Stimulated activated CD4-positive, alpha-beta T cell treated with anti-CD3 and anti-CD28 coated beads, Interleukin-2, amount 100 ng/mL, for 48 hours (primary cell): ENCODE measurements around the gene STK38.

Source experiments
- DNase-seq, 2 donors: peaks; one replicate each; pipeline ENCODE4 v3.0.0-alpha.2; 2020

STK38 gene

DNA sequence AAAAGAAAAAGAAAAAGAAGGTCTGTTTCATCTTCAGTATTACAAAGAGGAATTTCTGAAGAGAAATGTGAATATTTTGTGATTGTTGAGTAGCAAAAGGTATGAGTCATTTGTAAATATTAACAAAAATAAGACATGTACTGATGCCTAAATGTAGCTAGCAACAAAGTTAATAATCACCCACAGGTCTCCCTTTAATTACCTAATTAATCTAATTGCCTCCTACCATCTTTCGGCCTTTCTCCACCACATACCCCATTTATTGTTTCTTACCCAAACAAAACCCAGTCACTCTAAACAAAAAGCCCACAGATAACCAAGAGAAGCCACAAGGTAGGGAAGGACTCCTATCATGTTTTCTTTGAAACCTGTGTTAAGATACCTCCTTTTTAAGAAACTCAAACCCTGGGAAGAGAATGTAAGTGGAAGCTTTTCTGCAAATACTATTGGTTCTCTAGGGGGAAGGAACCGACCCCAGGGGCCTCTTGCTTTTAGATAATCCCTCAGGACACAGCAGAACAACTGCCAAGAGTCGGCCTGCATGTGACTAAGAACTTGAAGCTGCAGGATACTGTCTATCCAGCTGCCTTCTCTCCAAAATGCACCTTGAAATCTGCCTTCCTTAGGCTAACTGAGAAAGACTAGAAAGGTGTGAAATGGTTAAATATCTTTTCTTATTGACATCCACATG, 16.1 kb upstream of the STK38 start:
- DNase-seq = no peak

GRCh38 chr6:36560822-36561221, 13.5 kb upstream of the STK38 start:
- DNase-seq = no peak

DNA sequence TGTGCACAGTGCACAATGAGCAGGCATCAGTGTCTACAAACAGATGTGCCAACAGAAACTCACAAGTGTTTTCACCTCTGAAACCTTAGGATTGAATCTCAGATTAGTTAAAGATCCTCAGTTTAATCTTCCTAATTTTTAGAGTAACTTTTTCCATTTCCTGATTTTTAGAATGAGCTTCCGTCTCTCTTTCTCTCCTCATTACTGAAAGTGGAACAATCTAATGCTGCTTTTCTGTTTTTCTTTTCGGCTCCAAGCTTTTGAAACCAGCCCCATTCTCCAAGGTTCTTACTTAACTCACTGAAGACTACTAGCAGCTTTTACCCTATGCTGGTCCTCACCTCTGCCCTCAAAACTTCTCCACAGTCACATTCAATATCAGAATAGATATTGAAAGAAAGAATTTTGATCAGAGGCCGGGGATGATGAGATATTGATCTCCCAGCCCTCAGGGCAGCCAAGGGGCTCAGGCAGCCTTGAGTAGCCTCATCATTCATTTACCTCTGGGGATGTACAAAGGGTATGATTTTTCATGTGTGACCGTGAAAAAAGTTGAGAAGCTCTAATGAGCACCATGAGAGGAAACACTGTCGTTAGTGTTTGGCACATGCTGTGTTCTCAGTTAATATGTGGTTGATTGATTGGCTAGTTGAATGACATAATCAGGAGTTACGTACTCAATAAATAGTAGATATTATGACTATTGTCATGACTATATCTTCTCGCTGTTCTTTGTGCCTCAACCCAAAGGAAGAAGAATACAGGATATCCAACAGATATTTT, 11.9 kb upstream of the STK38 start:
- no peak for DNase-seq

- DNase-seq = no peak
These were observed 9.0 kb upstream of the STK38 start for GRCh38 chr6:36556281-36556680.

GRCh38 chr6:36555750-36556252, 8.5 kb upstream of the STK38 start:
- DNase-seq = no peak

GRCh38 chr6:36550473-36551000, 3.3 kb upstream of the STK38 start:
- DNase-seq = no peak

DNA sequence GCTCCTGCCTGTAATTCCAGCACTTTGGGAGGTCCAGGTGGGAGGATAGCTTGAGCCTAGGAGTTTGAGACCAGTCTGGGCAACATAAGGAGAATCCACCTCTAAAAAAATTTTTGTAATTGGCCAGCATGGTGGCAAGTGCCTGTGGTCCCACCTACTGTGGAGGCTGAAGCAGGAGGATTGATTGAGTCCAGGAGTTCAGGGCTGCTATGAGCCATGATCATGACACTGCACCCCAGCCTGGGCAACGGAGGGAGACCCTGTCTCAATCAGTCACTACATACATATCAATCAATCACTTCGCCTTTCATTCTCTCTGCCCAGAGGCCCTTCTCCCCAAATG, 1.1 kb upstream of the STK38 start:
- no peak for DNase-seq

DNA sequence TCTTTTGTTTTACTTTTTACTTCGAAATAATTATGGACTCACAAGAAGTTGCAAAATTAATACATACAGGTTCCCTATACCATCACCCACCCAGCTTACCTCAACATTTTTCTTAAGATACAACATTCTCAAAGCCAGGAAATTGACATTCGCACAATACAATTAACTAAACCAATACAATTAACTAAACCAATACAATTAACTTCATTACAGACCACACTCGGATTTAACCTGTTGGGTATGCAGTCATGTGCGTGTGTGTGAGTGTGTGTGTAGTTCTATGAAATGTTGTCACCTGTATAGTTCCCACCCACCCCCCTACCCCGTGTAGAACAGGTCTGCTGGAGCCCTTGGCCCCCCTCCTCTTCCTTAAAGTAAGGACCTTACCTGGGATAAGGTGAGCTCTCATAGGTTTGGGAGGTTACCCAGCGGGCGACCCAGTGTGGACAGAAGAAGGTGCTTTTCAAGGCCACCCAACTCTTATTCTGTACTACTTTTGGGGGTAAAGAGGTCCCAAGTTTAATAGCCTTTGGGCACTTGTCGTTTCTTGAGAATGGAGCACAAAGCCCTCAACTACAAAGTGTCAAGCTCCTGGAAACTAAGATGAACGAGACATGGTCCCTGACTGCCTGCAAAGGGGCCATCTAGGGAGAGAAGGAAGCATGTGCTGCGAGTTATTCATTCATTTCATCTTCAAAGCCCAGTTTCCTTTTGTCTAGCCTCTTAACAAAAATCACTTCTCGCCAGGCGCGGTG, 544 bp upstream of the STK38 start:
- DNase-seq = peak in 1 of 2 donors; percentile 3

GRCh38 chr6:36546308-36546919, 865 bp downstream of the STK38 start:
- peak in 1 of 2 donors; percentile 11 for DNase-seq

GRCh38 chr6:36545767-36546307, 1.4 kb downstream of the STK38 start:
- DNase-seq = no peak

DNA sequence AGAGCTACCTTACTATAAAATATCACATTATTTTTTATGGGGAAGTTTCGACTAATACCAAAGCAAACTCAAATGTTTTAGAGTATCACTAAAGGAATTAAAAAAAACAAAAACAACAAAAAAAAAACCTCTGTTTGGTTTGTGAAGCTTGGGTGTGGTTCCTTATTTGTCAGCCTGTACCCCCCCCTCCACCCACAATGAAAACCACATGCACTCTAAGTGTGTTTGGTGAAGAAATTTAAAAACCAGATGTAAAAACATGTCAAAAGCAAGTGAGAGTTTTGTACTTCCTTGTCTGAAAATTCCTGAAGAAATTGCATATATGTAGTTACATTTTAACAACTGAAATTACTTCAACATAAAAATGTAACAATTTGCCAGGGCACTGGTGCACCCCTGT, 3.1 kb downstream of the STK38 start:
- DNase-seq = no peak

DNA sequence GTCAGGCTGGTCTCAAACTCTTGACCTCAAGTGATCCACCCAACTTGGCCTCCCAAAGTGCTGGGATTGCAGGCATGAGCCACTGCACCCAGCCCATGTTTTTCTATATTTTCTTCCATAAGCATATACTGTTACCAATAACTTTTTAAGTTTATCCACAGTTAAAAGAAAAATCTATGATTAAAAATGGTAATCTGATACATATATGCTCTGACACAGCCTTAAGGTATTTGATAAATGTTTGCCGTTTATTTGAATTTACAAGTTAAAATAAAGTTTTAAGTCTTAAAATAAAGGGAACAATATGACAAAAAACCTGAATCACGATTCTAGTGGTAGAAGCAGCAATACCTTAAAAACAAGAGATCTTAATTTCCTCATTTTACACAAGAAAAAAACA, 5.2 kb downstream of the STK38 start:
- DNase-seq = no peak

DNA sequence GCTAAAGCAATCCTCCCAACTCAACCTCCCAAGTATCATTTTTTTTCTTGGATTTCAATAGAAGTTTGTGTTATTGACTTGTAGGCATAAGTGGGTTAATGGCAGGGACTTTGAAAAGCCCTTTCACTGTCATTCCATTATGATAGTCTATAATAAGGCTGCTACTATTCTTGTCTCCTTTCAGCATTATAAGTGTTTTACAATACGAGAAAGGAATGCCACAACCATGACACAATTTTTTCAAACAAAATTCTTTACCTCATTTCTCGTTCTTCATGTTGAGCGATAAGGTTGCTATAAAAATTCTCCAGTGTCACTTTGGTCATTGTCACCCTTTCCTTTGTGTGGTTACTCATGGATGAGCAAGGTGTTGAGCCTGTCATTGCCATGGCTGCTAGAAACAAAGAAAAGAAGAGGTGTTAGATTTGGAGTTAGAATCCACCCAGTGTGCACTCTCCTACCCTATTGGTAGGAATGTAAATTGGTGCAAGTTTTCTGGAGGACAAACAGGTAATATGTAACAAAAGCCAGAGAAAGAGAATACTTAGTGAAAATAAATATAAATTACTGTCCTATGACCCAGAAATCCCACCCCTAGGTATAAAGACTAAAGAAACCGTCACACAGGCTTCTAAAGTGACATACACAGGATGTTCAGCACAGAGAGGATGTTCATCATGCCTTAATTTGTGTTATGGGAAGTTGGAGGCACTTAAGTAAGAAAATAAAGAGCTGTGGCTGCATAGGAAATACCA, 7.3 kb downstream of the STK38 start:
- no peak for DNase-seq

GRCh38 chr6:36536873-36537547, 10.3 kb downstream of the STK38 start:
- DNase-seq = no peak

GRCh38 chr6:36533321-36533720, 14.0 kb downstream of the STK38 start:
- no peak for DNase-seq

DNA sequence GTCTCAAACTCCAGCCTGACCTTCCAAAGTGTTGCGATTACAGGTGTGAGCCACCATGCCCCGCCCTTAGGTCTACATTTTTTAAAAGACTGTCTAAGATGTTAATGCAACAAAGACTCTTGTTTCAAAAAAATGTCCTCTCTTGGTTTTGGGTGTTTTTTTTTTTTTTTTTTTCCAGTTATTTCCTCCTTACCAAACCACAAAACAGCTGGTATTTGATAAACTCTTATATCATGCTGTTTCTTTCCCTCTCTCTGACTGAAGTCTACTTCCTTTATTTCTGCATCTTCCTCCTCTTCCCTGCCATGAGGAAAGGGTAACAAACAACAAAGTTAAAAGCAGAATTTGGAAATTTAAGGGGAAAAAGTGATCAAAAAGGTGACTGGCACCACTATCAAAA, 21.2 kb downstream of the STK38 start:
- DNase-seq = no peak

GRCh38 chr6:36525346-36525745, 21.9 kb downstream of the STK38 start:
- no peak for DNase-seq

DNA sequence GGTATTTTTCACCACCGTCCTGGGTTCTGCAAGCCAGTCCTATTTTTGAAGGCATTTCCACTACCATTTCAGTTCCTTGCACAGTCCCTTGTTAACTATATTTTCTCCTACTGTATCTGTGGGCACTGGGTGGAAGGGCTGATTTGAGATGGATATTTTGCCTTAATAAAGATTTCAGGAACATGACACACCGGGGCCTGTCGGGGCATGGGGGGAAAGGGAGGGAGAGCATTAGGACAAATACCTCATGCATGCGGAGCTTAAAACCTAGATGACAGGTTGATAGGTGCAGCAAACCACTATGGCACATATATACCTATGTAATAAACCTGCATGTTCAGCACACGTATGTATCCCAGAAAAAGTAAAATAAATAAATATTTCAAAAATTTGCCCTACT, 22.4 kb downstream of the STK38 start:
- DNase-seq = no peak

DNA sequence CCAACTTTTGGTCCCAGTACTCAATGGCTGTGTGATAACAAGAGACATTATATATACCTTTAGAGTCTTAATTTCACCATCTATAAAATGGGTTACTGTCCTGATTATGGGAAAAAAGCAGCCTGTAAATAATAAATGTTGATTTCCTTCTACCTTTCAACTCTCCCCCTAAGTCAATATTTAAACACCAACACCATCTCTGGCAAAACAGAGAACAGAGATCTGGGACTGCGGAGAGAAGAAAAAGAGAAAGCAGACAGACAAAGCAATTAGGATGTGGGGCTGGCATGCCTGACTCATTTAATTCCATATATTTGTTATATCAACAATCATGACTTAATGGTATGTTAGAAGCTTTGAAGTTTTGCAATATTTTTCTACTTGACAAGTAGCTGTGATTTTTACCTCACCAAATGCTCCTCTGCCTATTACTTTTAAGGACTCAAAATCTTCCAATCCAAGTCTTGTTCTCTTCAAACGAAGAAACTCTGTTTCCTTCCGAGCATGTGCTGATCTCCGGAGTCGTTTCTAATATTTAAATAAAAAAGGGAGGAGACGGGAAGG, 23.3 kb downstream of the STK38 start:
- no peak for DNase-seq

DNA sequence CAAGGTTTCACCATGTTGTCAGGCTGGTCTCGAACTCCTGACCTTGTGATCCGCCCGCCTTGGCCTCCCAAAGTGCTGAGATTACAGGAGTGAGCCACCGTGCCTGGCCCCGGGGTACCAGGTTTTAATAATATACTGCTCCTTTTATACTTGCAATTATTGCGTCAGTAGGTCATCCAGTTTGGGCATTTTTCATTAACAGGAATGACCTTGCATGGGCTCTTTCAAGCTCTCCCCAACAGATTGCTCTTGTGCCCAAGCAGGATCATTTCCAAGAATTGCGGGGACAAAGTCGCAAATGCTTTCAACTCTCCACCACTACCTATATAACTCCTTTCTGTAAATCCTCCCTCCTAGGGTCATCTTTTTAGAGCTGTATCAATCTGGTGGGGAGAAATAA, 23.8 kb downstream of the STK38 start:
- DNase-seq = no peak

- DNase-seq = no peak
These were observed 27.9 kb downstream of the STK38 start for GRCh38 chr6:36519352-36519751.
